ENCODE results near the gene CCT8. TPM values are rescaled to one million over a fixed set of nuclear protein-coding genes. Genes with fewer than 3 reads are reported as not detected.

Gene CCT8
- 100 to 1,000 TPM in 1 of 4 donors, 10 to 100 TPM in 3; 73.9 to 104 (median 85.4) TPM for total RNA-seq

GRCh38 chr21:29073222-29074006 is at the start of gene CCT8:
Gene CCT8 (minus strand): TSS chr21:29073648. CDS start chr21:29073590, 58 bp downstream.
- DNase-seq (ENCODE audit: extremely low spot score), result peak; percentile 98
- WGBS, result 0% methylated on average over 45 of the region's 62 CpGs
- H3K36me3 ChIP-seq, result peaks cover 7 to 15% (median 11%) of the 10 kb centered on the region in 4 donors

GRCh38 chr21:29121759-29122158 is 48.3 kb upstream of the CCT8 start:
- H3K4me3 ChIP-seq, result no peak overlapping the region
- WGBS, result 96% methylated on average over 1 of the region's 1 CpG
- TF ChIP-seq CTCF (IDR thresholded peaks at IDR 0.05) (no peak), POLR2AphosphoS5 (IDR thresholded peaks at IDR 0.05) (no peak), POLR2A (IDR thresholded peaks at IDR 0.05; ENCODE audit: low read depth) (no peak), EP300 (IDR thresholded peaks at IDR 0.05) (no peak)
- H3K27me3 ChIP-seq, result no peaks in the 10 kb centered on the region
- intact Hi-C loops (cut with DNase I), result no loop called here
- H3K4me1 ChIP-seq, result no peaks in the 10 kb centered on the region
- peak; percentile 21 for DNase-seq (ENCODE audit: extremely low spot score)
- no peaks in the 10 kb centered on the region for H3K36me3 ChIP-seq
- H3K27ac ChIP-seq (replicated peaks in 1 of 4), result no peak overlapping the region
- no peaks in the 10 kb centered on the region for H3K9me3 ChIP-seq

More at GRCh38 chr21:29073222-29074006, at the start of gene CCT8:
- H3K27me3 ChIP-seq, result no peaks in the 10 kb centered on the region
- H3K4me1 ChIP-seq, result peaks cover 19 to 52% (median 44%) of the 10 kb centered on the region in 4 donors
- TF ChIP-seq POLR2A (IDR thresholded peaks at IDR 0.05; ENCODE audit: low read depth), result peak; percentile 27
- TF ChIP-seq EP300 (IDR thresholded peaks at IDR 0.05), result no peak
- TF ChIP-seq POLR2AphosphoS5 (IDR thresholded peaks at IDR 0.05), result peak; percentile 96 to 99
- TF ChIP-seq CTCF (IDR thresholded peaks at IDR 0.05), result no peak
- H3K4me3 ChIP-seq, result peak within 1 kb of the TSS; percentile 71 to 96 (median 80)
- intact Hi-C loops (cut with DNase I), result loop anchor here (5.0 kb wide), 1 partner anchor 46 kb away; no protein-coding TSS in a partner anchor
- no peaks in the 10 kb centered on the region for H3K9me3 ChIP-seq
- H3K27ac ChIP-seq (replicated peaks in 1 of 4), result peak within 1 kb of the TSS; percentile 84 to 94 (median 90)

GRCh38 chr21:29117372-29117955 is 44.0 kb upstream of the CCT8 start:
- no peak for TF ChIP-seq CTCF (IDR thresholded peaks at IDR 0.05)
- no peak for TF ChIP-seq POLR2A (IDR thresholded peaks at IDR 0.05; ENCODE audit: low read depth)
- TF ChIP-seq POLR2AphosphoS5 (IDR thresholded peaks at IDR 0.05), result no peak
- no peak for TF ChIP-seq EP300 (IDR thresholded peaks at IDR 0.05)
- WGBS, result 82% methylated on average over 3 of the region's 3 CpGs

GRCh38 chr21:29115899-29116298 is 42.5 kb upstream of the CCT8 start:
- 81% methylated on average over 8 of the region's 8 CpGs for WGBS
- H3K27ac ChIP-seq (replicated peaks in 1 of 4), result no peak overlapping the region
- no peaks in the 10 kb centered on the region for H3K27me3 ChIP-seq
- no peaks in the 10 kb centered on the region for H3K36me3 ChIP-seq
- intact Hi-C loops (cut with DNase I), result no loop called here
- H3K9me3 ChIP-seq, result no peaks in the 10 kb centered on the region
- no peak for DNase-seq (ENCODE audit: extremely low spot score)
- TF ChIP-seq EP300 (IDR thresholded peaks at IDR 0.05) (no peak), POLR2AphosphoS5 (IDR thresholded peaks at IDR 0.05) (no peak), POLR2A (IDR thresholded peaks at IDR 0.05; ENCODE audit: low read depth) (no peak), CTCF (IDR thresholded peaks at IDR 0.05) (no peak)
- H3K4me3 ChIP-seq, result no peak overlapping the region
- H3K4me1 ChIP-seq, result no peaks in the 10 kb centered on the region

More at GRCh38 chr21:29117372-29117955, 44.0 kb upstream of the CCT8 start:
- Histone ChIP-seq H3K4me1 (no peaks in the 10 kb centered on the region), H3K9me3 (no peaks in the 10 kb centered on the region), H3K27me3 (no peaks in the 10 kb centered on the region), H3K27ac (replicated peaks in 1 of 4) (no peak overlapping the region), H3K4me3 (no peak overlapping the region), H3K36me3 (no peaks in the 10 kb centered on the region)
- intact Hi-C loops (cut with DNase I), result no loop called here
- DNase-seq (ENCODE audit: extremely low spot score), result no peak
